B cell (primary cell): Measurements from ENCODE around the gene PDLIM1. TPM values are rescaled to one million over a fixed set of nuclear protein-coding genes. Genes with fewer than 3 reads are reported as not detected.

Source experiments
- ATAC-seq: fragments of 200-7000 bp; cut with Tn5 transposase; one replicate; pipeline ENCODE4 v1.10.0; 2021; ENCODE audit warnings: low read depth, mild to moderate bottlenecking, moderate number of reproducible peaks, moderate library complexity
- CTCF ChIA-PET: fragments of 350-600 bp; sonication (Branson Sonifier 250); formaldehyde crosslinking; loops from one replicate; lab custom pipeline; 2021; ENCODE audit warnings: antibody characterized with exemption, inconsistent platforms; lab: Charles Lee
- POLR2A ChIA-PET: fragments of 350-600 bp; sonication (Branson Sonifier 250); formaldehyde crosslinking; loops from one replicate; lab custom pipeline; 2021; ENCODE audit warnings: antibody characterized with exemption; lab: Charles Lee
- DNase-seq: peaks from one replicate; pipeline ENCODE4 v3.0.0; 2013
- H2AFZ ChIP-seq: 2 replicates; pipeline ENCODE4 v1.6.1; 2012; ENCODE audit warnings: mild to moderate bottlenecking, low read depth, low read length; ENCODE audit not compliant: insufficient read depth, poor library complexity, severe bottlenecking
- H3K27ac ChIP-seq, 2 donors: 1 replicate in 1 of 2; 2 replicates in 1 of 2; pipeline ENCODE4 v1.5.1; 2012 to 2013; ENCODE audit warnings: low read length in 2 of 2, mild to moderate bottlenecking in 2 of 2, moderate library complexity in 1 of 2
- H3K27me3 ChIP-seq, 4 experiments: fragments of 200-600 bp in 1 of 4; sonication (generic) in 1 of 4; replicated peaks in 1 of 4; 1 replicate in 2 of 4; 2 replicates in 2 of 4; pipeline versions ENCODE4 v1.6.1 to v1.7.0; 2013 to 2016; ENCODE audit warnings: low read length in 3 of 4, mild to moderate bottlenecking in 2 of 4, mixed read lengths in 1 of 4, moderate library complexity in 1 of 4; ENCODE audit not compliant: insufficient read depth in 4 of 4, control insufficient read depth in 3 of 4; ENCODE audit errors: control extremely low read depth in 1 of 4
- H3K36me3 ChIP-seq, 2 experiments: replicated peaks in 1 of 2; 1 replicate in 1 of 2; 2 replicates in 1 of 2; pipeline versions ENCODE4 v1.6.1 to v1.7.1; 2013; ENCODE audit warnings: low read length in 1 of 2; ENCODE audit not compliant: insufficient read depth in 2 of 2, control insufficient read depth in 1 of 2; ENCODE audit errors: control extremely low read depth in 1 of 2, extremely low read depth in 1 of 2
- H3K4me1 ChIP-seq, 2 donors: fragments of 200-600 bp in 1 of 2; sonication (generic) in 1 of 2; 1 replicate in 1 of 2; 2 replicates in 1 of 2; pipeline versions ENCODE4 v1.5.1 to v1.6.1; 2013 to 2017; ENCODE audit warnings: low read length in 2 of 2; ENCODE audit not compliant: control insufficient read depth in 2 of 2, insufficient read depth in 2 of 2
- H3K4me2 ChIP-seq: replicated peaks from 2 replicates; pipeline ENCODE3; 2012; ENCODE audit warnings: mild to moderate bottlenecking, low read depth, low read length; ENCODE audit not compliant: poor library complexity, severe bottlenecking
- H3K4me3 ChIP-seq, 5 experiments: fragments of 200-600 bp in 1 of 5; sonication (generic) in 1 of 5; 1 replicate in 3 of 5; 2 replicates in 2 of 5; pipeline versions ENCODE4 v1.5.1 to v1.7.0; 2011 to 2016; ENCODE audit warnings: low read length in 4 of 5, mild to moderate bottlenecking in 4 of 5, low read depth in 2 of 5, control low read depth in 1 of 5, moderate library complexity in 1 of 5; ENCODE audit not compliant: insufficient read depth in 1 of 5; ENCODE audit errors: control extremely low read depth in 1 of 5, extremely low read depth in 1 of 5
- H3K79me2 ChIP-seq: fragments of 200-600 bp; sonication (generic); one replicate; pipeline ENCODE4 v1.6.0; 2016; ENCODE audit warnings: low read length; ENCODE audit not compliant: control insufficient read depth, insufficient read depth
- H3K9ac ChIP-seq: fragments of 200-600 bp; sonication (generic); 2 replicates; pipeline ENCODE4 v1.6.1; 2017; ENCODE audit warnings: mild to moderate bottlenecking, low read length, moderate library complexity
- H3K9me3 ChIP-seq, 3 donors: one replicate each; pipeline versions ENCODE4 v1.6.1 to v1.7.1; 2013; ENCODE audit warnings: low read length in 2 of 3; ENCODE audit not compliant: control insufficient read depth in 2 of 3, insufficient read depth in 1 of 3; ENCODE audit errors: control extremely low read depth in 1 of 3
- H4K20me1 ChIP-seq: 2 replicates; pipeline ENCODE4 v1.6.0; 2012; ENCODE audit warnings: mild to moderate bottlenecking, low read length; ENCODE audit not compliant: insufficient read depth, control insufficient read depth, poor library complexity, severe bottlenecking
- H3K27ac Mint-ChIP-seq: one replicate; pipeline ENCODE4 v1.8.0; 2021; ENCODE audit warnings: mixed read lengths
- H3K27me3 Mint-ChIP-seq: one replicate; pipeline ENCODE4 v1.8.0; 2021; ENCODE audit warnings: mixed read lengths
- H3K4me1 Mint-ChIP-seq: one replicate; pipeline ENCODE4 v1.8.0; 2021; ENCODE audit warnings: mixed read lengths
- H3K4me3 Mint-ChIP-seq: one replicate; pipeline ENCODE4 v1.8.0; 2021; ENCODE audit warnings: mixed read lengths
- H3K9me3 Mint-ChIP-seq: one replicate; pipeline ENCODE4 v1.8.0; 2022; ENCODE audit warnings: mixed read lengths; ENCODE audit not compliant: insufficient read depth
- CTCF ChIP-seq: fragments of 200-600 bp; IDR thresholded peaks from one replicate; pipeline ENCODE4 v1.8.0; 2022; ENCODE audit warnings: antibody characterized with exemption, mild to moderate bottlenecking
- EZH2 ChIP-seq: IDR thresholded peaks from 2 replicates; pipeline ENCODE4 v1.6.1; 2012; ENCODE audit warnings: borderline replicate concordance, low read depth, mild to moderate bottlenecking, moderate library complexity, low read length; ENCODE audit not compliant: insufficient read depth, poor library complexity, severe bottlenecking
- WGBS: methylation state at CpG from one replicate; pipeline ENCODE4 v1.1.5; 2013; ENCODE audit warnings: missing lambda C conversion rate; ENCODE audit not compliant: insufficient coverage; 5-methylcytosine and 5-hydroxymethylcytosine counted together
- intact Hi-C: fragments of 100-400 bp; cut with micrococcal nuclease; formaldehyde crosslinking; loops from one replicate; pipeline ENCODE4 v1.10.0; 2022
- polyA plus RNA-seq: library from polyadenylated mRNA; depleted of rRNA; stranded (reverse); fragments of >200 nt; gene quantifications from 2 replicates; pipeline ENCODE4 v1.2.3, GENCODE V29; 2012
- total RNA-seq, 2 donors: library from RNA; stranded (reverse); fragments of 120-200 nt in 1 of 2; gene quantifications; 1 replicate in 1 of 2; 2 replicates in 1 of 2; pipeline versions ENCODE4 v1.2.3 to v1.2.4, GENCODE V29; 2013 to 2022

Gene PDLIM1
- total and polyA plus RNA-seq, 2 donors (not counting 1 experiment from before 2014, with no cell fraction given) = 123 to 135 TPM

GRCh38 chr10:95234951-95235350 is 55.9 kb downstream of the PDLIM1 start:
- Histone ChIP-seq H3K27me3 (no peaks in the 10 kb centered on the region), H2AFZ (no peak overlapping the region), H3K4me3 (no peak overlapping the region), H3K36me3 (peaks cover 1 to 53% of the 10 kb centered on the region in 2 experiments), H3K4me1 (peaks cover 17 to 28% of the 10 kb centered on the region in 2 donors), H3K9me3 (no peaks in the 10 kb centered on the region), H4K20me1 (no peaks in the 10 kb centered on the region), H3K4me2 (no peak overlapping the region), H3K9ac (no peak overlapping the region), H3K79me2 (peaks cover 4% of the 10 kb centered on the region), H3K27ac (no peak overlapping the region)
- ChIA-PET POLR2A (no interaction called here), CTCF (interaction anchor here (0.7 to 5.9 kb wide), 6 partner anchors 9 to 1086 kb away, joined by 3 to 34 read pairs (median 4); no protein-coding TSS in a partner anchor)
- Mint-ChIP-seq H3K27ac (no peak overlapping the region), H3K4me3 (no peak overlapping the region), H3K9me3 (no peaks in the 10 kb centered on the region), H3K27me3 (no peaks in the 10 kb centered on the region), H3K4me1 (peaks cover 32% of the 10 kb centered on the region)
- no peak for ATAC-seq
- 100% methylated on average over 2 of the region's 5 CpGs for WGBS
- intact Hi-C loops = no loop called here
- DNase-seq = no peak
- TF ChIP-seq CTCF = no peak
- TF ChIP-seq EZH2 = no peak

- WGBS = 100% methylated on average over 1 of the region's 2 CpGs
- no peak for DNase-seq
- no peaks in the 10 kb centered on the region for H3K27me3 Mint-ChIP-seq
- peaks cover 32% of the 10 kb centered on the region for H3K4me1 Mint-ChIP-seq
- no peak overlapping the region for H3K27ac ChIP-seq
- no peak overlapping the region for H3K4me3 ChIP-seq
- H3K9ac ChIP-seq = no peak overlapping the region
- no peak for ATAC-seq
- no peak overlapping the region for H2AFZ ChIP-seq
- no peak for TF ChIP-seq EZH2
- TF ChIP-seq CTCF = no peak
- ChIA-PET CTCF (interaction anchor here (1.1 to 5.9 kb wide), 2 partner anchors 13 to 130 kb away, joined by 4 to 34 read pairs; no protein-coding TSS in a partner anchor), POLR2A (no interaction called here)
- no peaks in the 10 kb centered on the region for H3K9me3 ChIP-seq
- intact Hi-C loops = no loop called here
- peaks cover 4% of the 10 kb centered on the region for H3K79me2 ChIP-seq
- no peaks in the 10 kb centered on the region for H4K20me1 ChIP-seq
- peaks cover 17 to 28% of the 10 kb centered on the region in 2 donors for H3K4me1 ChIP-seq
- H3K27me3 ChIP-seq = no peaks in the 10 kb centered on the region
- no peaks in the 10 kb centered on the region for H3K9me3 Mint-ChIP-seq
- no peak overlapping the region for H3K4me2 ChIP-seq
- H3K36me3 ChIP-seq = peaks cover 1 to 46% of the 10 kb centered on the region in 2 experiments
- H3K4me3 Mint-ChIP-seq = no peak overlapping the region
- H3K27ac Mint-ChIP-seq = no peak overlapping the region
These were observed 57.3 kb downstream of the PDLIM1 start for GRCh38 chr10:95233377-95234034.
